Bronchial epithelial cell (primary cell): ENCODE data around the gene CNST. TPM values are rescaled to one million over a fixed set of nuclear protein-coding genes. Genes with fewer than 3 reads are reported as not detected.

Experiments
- DNase-seq: peaks from one replicate; pipeline ENCODE4 v3.0.0-alpha.2; 2010; ENCODE audit warnings: low read depth
- FAIRE-seq: peaks from 2 replicates; lab custom pipeline; 2011; peaks lifted over from hg19 to GRCh38; lab: Jason Lieb, UNC
- H3K27me3 ChIP-seq: 2 replicates; pipeline ENCODE4 v1.5.1; 2011; ENCODE audit warnings: low read length; ENCODE audit not compliant: control insufficient read depth, insufficient read depth
- H3K36me3 ChIP-seq: 2 replicates; pipeline ENCODE4 v1.5.1; 2011; ENCODE audit warnings: low read length; ENCODE audit not compliant: control insufficient read depth, insufficient read depth
- H3K4me3 ChIP-seq: 2 replicates; pipeline ENCODE4 v1.5.1; 2011; ENCODE audit warnings: mild to moderate bottlenecking, low read depth, low read length, control low read depth
- total RNA-seq: library from RNA; depleted of rRNA; stranded (reverse); fragments of >200 nt; gene quantifications from 2 replicates; pipeline ENCODE4 v1.2.1, GENCODE V29; 2014
- TF ChIP-seq, protein P1 (sequence below): IDR thresholded peaks from 2 replicates; pipeline ENCODE4 v1.5.1; 2011; ENCODE audit warnings: mild to moderate bottlenecking, moderate library complexity, low read length, control low read depth, inconsistent platforms; ENCODE audit not compliant: insufficient read depth, severe bottlenecking

The CNST gene
- total RNA-seq, 1 donor from 2014 or later: 10.3 TPM

DNA sequence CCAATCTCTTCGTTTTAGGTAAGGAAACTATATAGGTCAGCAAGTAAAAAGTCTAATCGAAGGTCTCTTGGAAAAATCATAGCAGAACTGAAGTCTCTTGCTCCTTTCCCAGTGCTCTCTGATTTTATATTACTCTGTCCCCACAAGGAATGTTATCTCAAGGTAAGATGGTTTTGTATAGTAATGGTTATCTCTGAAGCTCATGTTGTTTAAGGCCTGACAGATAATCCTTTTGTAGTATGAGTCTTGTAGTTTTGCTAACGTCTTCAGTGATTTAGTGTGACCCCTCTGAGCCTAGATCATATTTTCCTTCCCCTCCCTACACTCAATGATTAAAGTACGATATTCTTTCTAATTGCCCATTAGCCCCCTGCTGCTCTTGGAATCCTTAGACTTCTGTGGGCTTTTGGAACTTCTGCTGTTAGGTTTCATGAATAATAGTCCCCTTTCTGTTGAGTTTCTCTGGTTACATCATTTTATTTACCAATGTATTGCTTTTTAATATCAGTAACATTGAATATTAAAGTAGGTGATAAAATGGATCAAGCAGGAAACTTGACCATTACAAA, 52.1 kb downstream of the CNST start:
- H3K27me3 ChIP-seq: no peaks in the 10 kb centered on the region
- TF ChIP-seq, protein P1, sequence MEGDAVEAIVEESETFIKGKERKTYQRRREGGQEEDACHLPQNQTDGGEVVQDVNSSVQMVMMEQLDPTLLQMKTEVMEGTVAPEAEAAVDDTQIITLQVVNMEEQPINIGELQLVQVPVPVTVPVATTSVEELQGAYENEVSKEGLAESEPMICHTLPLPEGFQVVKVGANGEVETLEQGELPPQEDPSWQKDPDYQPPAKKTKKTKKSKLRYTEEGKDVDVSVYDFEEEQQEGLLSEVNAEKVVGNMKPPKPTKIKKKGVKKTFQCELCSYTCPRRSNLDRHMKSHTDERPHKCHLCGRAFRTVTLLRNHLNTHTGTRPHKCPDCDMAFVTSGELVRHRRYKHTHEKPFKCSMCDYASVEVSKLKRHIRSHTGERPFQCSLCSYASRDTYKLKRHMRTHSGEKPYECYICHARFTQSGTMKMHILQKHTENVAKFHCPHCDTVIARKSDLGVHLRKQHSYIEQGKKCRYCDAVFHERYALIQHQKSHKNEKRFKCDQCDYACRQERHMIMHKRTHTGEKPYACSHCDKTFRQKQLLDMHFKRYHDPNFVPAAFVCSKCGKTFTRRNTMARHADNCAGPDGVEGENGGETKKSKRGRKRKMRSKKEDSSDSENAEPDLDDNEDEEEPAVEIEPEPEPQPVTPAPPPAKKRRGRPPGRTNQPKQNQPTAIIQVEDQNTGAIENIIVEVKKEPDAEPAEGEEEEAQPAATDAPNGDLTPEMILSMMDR: no peak
- no peak for FAIRE-seq
- H3K36me3 ChIP-seq: no peaks in the 10 kb centered on the region
- no peak overlapping the region for H3K4me3 ChIP-seq
- no peak for DNase-seq

DNA sequence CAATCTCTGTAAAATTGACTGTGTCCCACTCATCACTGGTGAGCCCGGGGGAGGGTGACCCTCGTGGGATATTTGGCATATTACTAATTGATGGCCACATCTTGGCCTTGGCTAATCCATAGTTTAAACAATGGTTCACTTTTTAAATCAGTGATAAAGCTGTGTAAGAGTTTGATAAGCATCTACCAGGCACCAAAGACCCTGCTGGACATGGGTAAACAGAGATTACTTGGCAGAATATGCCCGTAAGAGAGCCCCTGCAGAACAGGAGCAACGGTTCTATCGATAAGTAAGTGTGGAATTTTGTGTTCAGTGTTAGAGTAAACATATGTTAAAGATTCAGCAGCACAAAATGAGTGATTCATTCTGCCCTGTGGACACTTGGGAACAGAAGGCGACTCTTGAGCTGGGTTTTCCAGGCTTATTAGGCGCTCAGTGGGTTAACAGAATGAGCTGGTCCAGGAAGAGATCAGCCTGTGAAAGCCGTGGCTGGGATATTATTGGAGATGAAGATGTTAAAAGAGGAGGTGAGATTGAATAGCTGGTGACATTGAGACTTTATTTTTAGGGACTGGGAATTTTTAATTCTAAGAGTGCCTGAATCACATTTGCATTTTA, 55.9 kb downstream of the CNST start:
- Histone ChIP-seq H3K27me3 (no peaks in the 10 kb centered on the region), H3K36me3 (no peaks in the 10 kb centered on the region), H3K4me3 (no peak overlapping the region)
- no peak for FAIRE-seq
- TF ChIP-seq, protein P1: no peak
- no peak for DNase-seq

DNA sequence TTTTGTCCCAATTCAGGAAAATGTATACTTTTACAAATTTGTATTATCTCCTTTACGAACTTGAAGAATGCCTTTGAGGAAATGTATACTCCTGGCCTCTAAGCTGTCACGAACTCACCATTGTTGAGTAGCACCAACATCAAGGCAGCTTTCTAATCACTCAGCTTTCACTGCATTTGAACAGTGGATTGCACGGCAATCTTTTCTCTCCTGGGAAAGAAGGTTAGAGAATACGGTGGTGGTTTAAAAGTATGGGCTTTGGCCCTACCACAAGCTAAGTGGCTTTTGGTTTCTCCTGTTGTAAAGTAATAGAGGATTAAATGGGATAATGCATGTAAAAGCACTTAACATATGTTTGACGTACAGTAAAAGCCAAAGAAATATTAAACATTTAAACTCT, 57.8 kb downstream of the CNST start:
- DNase-seq (no peak), FAIRE-seq (no peak)
- Histone ChIP-seq H3K36me3 (no peaks in the 10 kb centered on the region), H3K4me3 (no peak overlapping the region), H3K27me3 (no peaks in the 10 kb centered on the region)
- TF ChIP-seq, protein P1: no peak

DNA sequence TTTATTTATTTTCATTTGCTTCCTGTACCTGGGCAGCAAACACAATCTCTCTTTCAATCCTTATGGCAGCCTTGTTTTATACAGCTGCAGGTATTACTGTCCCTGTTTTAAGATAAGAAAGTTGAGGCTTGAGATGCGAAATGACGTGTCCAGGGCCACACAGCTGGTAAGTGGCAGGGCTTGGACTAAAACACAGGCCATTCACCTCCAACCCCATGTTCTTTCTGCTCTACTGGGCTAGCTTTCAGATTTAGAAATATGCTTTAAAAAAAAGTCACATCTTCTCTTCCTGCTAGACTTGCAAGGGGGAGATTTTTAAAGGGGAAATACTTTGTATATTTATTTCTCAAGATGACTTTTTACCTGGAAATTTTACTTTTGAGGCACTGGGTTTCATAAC, 62.8 kb downstream of the CNST start:
- H3K36me3 ChIP-seq: no peaks in the 10 kb centered on the region
- FAIRE-seq (no peak), DNase-seq (no peak)
- TF ChIP-seq, protein P1: no peak
- no peak overlapping the region for H3K4me3 ChIP-seq
- no peaks in the 10 kb centered on the region for H3K27me3 ChIP-seq

DNA sequence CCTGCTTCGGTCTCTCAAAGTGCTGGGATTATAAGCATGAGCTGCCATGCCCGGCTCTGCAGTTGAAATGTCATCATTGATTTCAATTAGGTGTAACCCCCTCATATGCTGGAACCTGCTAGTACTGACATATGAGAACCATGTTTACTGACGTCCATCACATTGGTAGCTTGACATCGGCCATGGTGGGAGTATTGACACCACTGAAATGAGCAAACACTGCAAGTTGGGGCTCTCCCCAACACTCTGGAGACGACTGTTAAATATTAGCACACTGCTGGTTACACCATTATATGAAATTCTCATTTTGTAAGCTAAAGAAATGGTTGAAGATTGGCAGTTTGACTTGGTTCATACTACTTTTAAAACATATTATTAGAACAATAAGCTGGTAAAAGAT, 63.7 kb downstream of the CNST start:
- TF ChIP-seq, protein P1: no peak
- Histone ChIP-seq H3K4me3 (no peak overlapping the region), H3K27me3 (no peaks in the 10 kb centered on the region), H3K36me3 (no peaks in the 10 kb centered on the region)
- no peak for DNase-seq
- no peak for FAIRE-seq

DNA sequence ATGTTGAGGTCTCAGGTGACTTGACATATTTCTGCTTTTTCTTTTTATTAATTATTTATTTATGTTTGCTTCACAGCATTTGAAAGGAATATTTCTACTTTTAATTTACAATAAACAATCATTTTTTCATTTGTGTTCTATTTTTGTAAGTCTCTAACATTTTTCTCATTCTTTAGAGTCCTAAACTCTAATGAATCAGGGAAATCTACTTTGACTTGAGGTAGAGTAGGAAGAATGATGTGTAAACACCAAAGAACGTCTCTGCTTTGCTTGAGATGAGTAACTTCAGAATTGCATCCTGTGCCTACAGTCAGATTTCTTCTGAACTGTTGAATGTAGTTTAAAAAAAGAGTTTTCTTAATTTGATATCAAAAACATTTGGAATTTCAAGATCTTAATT, 65.2 kb downstream of the CNST start:
- DNase-seq (peak; percentile 55), FAIRE-seq (no peak)
- Histone ChIP-seq H3K27me3 (no peaks in the 10 kb centered on the region), H3K4me3 (no peak overlapping the region), H3K36me3 (no peaks in the 10 kb centered on the region)
- TF ChIP-seq, protein P1: no peak
